Gastrocnemius medialis (tissue), 4 donors: ENCODE data around the gene PHF11. TPM values are rescaled to one million over a fixed set of nuclear protein-coding genes. Genes with fewer than 3 reads are reported as not detected.
A peak's percentile ranks its signal among the peaks of the same experiment; 100 is the strongest.

ENCODE experiments used
- ATAC-seq, 2 donors: fragments of 150-250 bp; one replicate each; pipeline ENCODE4 v1.9.1; 2016
- DNase-seq, 2 donors: peaks; one replicate each; pipeline ENCODE4 v3.0.0-alpha.2; 2019
- H3K27ac ChIP-seq, 4 donors: fragments of 200-600 bp; sonication (generic); 1 replicate in 1 of 4; 2 replicates in 3 of 4; pipeline ENCODE4 v1.5.1; 2016 to 2018; ENCODE audit warnings: mild to moderate bottlenecking in 2 of 4, moderate library complexity in 1 of 4
- H3K27me3 ChIP-seq, 3 donors: fragments of 200-600 bp; sonication (generic) in 2 of 3; 1 replicate in 1 of 3; 2 replicates in 2 of 3; pipeline versions ENCODE4 v1.5.1 to v1.6.0; 2016 to 2019; ENCODE audit warnings: mild to moderate bottlenecking in 1 of 3, moderate library complexity in 1 of 3
- H3K36me3 ChIP-seq, 2 donors: fragments of 200-600 bp; sonication (generic) in 1 of 2; one replicate each; pipeline ENCODE4 v1.5.1; 2017 to 2018
- H3K4me1 ChIP-seq, 2 donors: fragments of 200-600 bp; sonication (generic) in 1 of 2; one replicate each; pipeline ENCODE4 v1.5.1; 2016 to 2017; ENCODE audit warnings: mild to moderate bottlenecking in 2 of 2
- H3K4me3 ChIP-seq, 4 donors: fragments of 200-600 bp; sonication (generic) in 3 of 4; 1 replicate in 1 of 4; 2 replicates in 3 of 4; pipeline ENCODE4 v1.5.1; 2016 to 2019; ENCODE audit warnings: mild to moderate bottlenecking in 2 of 4
- H3K9me3 ChIP-seq, 3 donors: fragments of 200-600 bp; sonication (generic) in 2 of 3; 1 replicate in 1 of 3; 2 replicates in 2 of 3; pipeline ENCODE4 v1.5.1; 2016 to 2019
- POLR2A ChIP-seq, 2 donors: fragments of 450-650 bp; IDR thresholded peaks; one replicate each; pipeline ENCODE4 v1.6.1; 2017; ENCODE audit warnings: antibody characterized with exemption in 2 of 2, mild to moderate bottlenecking in 2 of 2, moderate library complexity in 2 of 2
- in situ Hi-C, 4 donors: fragments of 200-750 bp; cut with MboI; loops; one replicate each; pipeline versions ENCODE4 v1.15.0 to v1.8.0; 2017; ENCODE audit warnings: low sequenced_read_pairs in 4 of 4
- intact Hi-C: fragments of 100-400 bp; cut with DNase I; formaldehyde crosslinking; loops from one replicate; pipeline ENCODE4 v1.15.1; 2023; ENCODE audit warnings: low total_unique reads
- total RNA-seq, 4 donors: library from RNA; depleted of rRNA; stranded (reverse); fragments of >200 nt; gene quantifications; one replicate each; pipeline versions ENCODE4 v1.1.0 to v1.2.3, GENCODE V29; 2016
- TF ChIP-seq, protein P1 (sequence below), 5 experiments: fragments of 450-650 bp in 3 of 5; fragments of 200-600 bp in 2 of 5; sonication (generic) in 2 of 5; IDR thresholded peaks in 4 of 5; conservative IDR thresholded peaks in 1 of 5; 1 replicate in 4 of 5; 2 replicates in 1 of 5; pipeline ENCODE4 v1.5.1; 2016 to 2019; ENCODE audit warnings: antibody characterized with exemption in 5 of 5, mild to moderate bottlenecking in 3 of 5, moderate library complexity in 3 of 5

Gene PHF11
- total RNA-seq, 4 donors from 2014 or later: 6.5 to 17.7 (median 13.8) TPM

DNA sequence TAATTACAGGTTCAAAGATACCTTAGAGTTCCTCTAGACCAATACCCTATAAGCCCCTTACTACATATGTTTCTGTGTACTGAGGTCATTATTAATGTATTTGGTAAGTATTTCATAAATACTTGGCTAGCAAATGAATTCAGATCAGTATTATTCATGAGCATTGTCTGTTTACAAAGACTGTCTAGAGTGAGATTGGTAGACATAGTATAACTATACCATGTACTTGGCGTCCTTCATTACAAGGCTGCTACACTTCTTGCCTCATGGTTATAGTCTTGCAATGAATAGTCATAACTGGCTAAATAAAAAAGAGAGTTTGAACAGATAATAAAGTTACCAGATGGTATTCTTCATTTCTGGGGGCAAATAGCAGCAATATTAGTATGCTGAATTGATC lies 39.6 kb upstream of the PHF11 start:
- Histone ChIP-seq H3K27me3 (no peaks in the 10 kb centered on the region), H3K9me3 (no peaks in the 10 kb centered on the region), H3K4me1 (no peaks in the 10 kb centered on the region), H3K27ac (no peak overlapping the region), H3K36me3 (peaks cover 0 to 6% of the 10 kb centered on the region in 2 donors), H3K4me3 (no peak overlapping the region)
- no peak for DNase-seq
- in situ Hi-C loops: no loop called here
- ATAC-seq: no peak
- no peak for TF ChIP-seq POLR2A (IDR thresholded peaks at IDR 0.05)
- TF ChIP-seq, protein P1, sequence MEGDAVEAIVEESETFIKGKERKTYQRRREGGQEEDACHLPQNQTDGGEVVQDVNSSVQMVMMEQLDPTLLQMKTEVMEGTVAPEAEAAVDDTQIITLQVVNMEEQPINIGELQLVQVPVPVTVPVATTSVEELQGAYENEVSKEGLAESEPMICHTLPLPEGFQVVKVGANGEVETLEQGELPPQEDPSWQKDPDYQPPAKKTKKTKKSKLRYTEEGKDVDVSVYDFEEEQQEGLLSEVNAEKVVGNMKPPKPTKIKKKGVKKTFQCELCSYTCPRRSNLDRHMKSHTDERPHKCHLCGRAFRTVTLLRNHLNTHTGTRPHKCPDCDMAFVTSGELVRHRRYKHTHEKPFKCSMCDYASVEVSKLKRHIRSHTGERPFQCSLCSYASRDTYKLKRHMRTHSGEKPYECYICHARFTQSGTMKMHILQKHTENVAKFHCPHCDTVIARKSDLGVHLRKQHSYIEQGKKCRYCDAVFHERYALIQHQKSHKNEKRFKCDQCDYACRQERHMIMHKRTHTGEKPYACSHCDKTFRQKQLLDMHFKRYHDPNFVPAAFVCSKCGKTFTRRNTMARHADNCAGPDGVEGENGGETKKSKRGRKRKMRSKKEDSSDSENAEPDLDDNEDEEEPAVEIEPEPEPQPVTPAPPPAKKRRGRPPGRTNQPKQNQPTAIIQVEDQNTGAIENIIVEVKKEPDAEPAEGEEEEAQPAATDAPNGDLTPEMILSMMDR (IDR thresholded peaks at IDR 0.05 in 4 of 5, conservative IDR thresholded peaks at IDR 0.05 in 1 of 5): no peak
- intact Hi-C loops: no loop called here

DNA sequence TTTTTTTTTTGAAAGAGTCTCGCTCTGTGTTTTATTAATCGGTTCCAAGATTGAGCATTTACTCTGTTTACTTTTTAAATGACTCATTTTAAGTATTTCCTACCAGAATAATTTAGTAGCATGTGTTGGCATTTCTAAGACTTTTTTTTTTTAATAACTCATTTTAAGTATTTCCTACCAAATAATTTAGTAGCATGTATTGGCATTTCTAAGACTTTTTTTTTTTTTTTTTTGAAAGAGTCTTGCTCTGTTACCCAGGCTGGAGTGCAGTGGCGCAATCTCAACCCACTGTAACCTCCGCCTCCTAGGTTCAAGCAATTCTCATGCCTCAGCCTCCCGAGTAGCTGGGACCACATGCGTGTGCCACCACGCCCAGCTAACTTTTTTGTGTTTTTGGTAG lies 38.5 kb upstream of the PHF11 start:
- Histone ChIP-seq H3K4me3 (no peak overlapping the region), H3K27ac (no peak overlapping the region), H3K36me3 (peaks cover 0 to 17% of the 10 kb centered on the region in 2 donors), H3K4me1 (no peaks in the 10 kb centered on the region), H3K9me3 (no peaks in the 10 kb centered on the region), H3K27me3 (no peaks in the 10 kb centered on the region)
- no peak for ATAC-seq
- peak in 1 of 2 donors; percentile 15 for DNase-seq
- intact Hi-C loops (no loop called here), in situ Hi-C loops (no loop called here)
- TF ChIP-seq, protein P1 (IDR thresholded peaks at IDR 0.05 in 4 of 5, conservative IDR thresholded peaks at IDR 0.05 in 1 of 5): no peak
- TF ChIP-seq POLR2A (IDR thresholded peaks at IDR 0.05): no peak

DNA sequence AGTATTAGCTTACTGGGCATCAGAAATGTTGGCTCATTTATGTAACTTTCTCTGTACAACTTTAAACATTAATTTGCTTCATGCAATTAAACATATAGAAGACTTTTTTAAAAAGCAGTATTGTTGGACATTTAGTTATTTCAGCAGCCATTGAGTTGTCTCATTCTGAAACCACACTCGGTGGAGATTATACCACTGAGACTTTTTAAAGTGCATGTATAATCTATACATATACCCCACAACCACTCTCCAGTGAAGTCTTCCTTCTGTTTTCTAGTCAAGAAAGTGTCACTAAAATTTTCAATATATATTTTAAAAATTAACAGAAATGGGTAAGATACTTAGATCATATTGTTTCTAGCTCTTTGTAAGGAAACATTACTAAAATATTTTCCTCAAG lies 36.2 kb upstream of the PHF11 start:
- Histone ChIP-seq H3K36me3 (peaks cover 0 to 27% of the 10 kb centered on the region in 2 donors), H3K27me3 (no peaks in the 10 kb centered on the region), H3K4me1 (no peaks in the 10 kb centered on the region), H3K9me3 (no peaks in the 10 kb centered on the region), H3K4me3 (no peak overlapping the region), H3K27ac (no peak overlapping the region)
- no peak for TF ChIP-seq POLR2A (IDR thresholded peaks at IDR 0.05)
- TF ChIP-seq, protein P1 (IDR thresholded peaks at IDR 0.05 in 4 of 5, conservative IDR thresholded peaks at IDR 0.05 in 1 of 5): no peak
- in situ Hi-C loops: no loop called here
- ATAC-seq (no peak), DNase-seq (no peak)
- intact Hi-C loops: no loop called here

DNA sequence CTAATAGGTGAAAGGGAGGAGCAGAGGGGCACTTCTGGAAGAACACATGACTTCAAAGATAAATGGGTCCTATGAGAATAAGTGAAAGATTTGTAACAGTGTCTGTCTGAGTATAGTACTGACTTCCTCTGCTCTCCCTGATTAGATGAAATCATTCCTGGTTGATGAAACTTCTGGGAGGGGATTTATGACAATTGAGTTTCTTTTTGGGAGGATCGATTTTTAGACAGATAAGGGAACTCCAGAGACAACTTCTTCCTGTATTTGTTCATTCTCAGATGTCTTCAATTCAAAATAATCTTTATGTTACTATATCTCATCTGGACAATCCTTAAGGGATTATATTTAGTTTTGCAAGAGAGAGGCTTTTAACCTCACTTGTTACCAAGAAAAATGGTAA lies 31.7 kb upstream of the PHF11 start:
- H3K36me3 ChIP-seq: peaks cover 0 to 43% of the 10 kb centered on the region in 2 donors
- intact Hi-C loops (no loop called here), in situ Hi-C loops (no loop called here)
- DNase-seq: no peak
- no peaks in the 10 kb centered on the region for H3K9me3 ChIP-seq
- no peaks in the 10 kb centered on the region for H3K27me3 ChIP-seq
- H3K4me1 ChIP-seq: no peaks in the 10 kb centered on the region
- no peak overlapping the region for H3K27ac ChIP-seq
- no peak for ATAC-seq
- no peak overlapping the region for H3K4me3 ChIP-seq
- TF ChIP-seq, protein P1 (IDR thresholded peaks at IDR 0.05 in 4 of 5, conservative IDR thresholded peaks at IDR 0.05 in 1 of 5): no peak
- no peak for TF ChIP-seq POLR2A (IDR thresholded peaks at IDR 0.05)

DNA sequence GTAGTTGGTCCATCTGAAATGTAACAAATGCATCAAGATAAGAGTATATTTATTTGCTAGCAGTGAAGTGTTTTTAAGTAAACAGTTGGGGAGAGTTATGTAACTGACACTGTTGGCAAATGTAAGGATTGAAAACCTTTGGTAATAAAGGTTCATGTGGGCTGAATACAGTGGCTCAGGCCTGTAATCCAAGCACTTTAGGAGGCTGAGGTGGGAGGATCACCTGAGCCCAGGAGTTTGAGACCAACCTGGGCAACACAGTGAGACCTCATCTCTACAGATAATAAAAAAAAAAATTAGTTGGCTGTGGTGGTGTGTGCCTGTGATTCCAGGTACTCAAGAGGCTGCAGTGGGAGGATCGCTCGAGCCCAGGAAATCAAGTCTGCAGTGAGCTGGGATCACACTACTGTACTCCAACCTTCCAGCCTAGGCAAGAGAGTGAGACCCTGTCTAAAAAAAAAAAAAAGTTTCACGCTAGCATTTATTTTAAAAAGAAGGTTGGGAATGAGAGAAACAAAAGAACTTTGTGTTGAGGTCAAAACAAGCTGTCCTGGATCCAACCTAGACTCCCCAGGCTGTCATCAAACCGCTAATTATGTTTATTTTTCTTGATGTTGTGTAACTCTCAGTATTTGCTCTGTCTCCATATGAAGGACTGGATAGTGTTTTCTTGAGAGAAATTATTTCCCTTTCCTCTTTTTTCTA lies 31.0 kb upstream of the PHF11 start:
- TF ChIP-seq, protein P1 (IDR thresholded peaks at IDR 0.05 in 4 of 5, conservative IDR thresholded peaks at IDR 0.05 in 1 of 5): no peak
- TF ChIP-seq POLR2A (IDR thresholded peaks at IDR 0.05): no peak
- intact Hi-C loops (no loop called here), in situ Hi-C loops (no loop called here)
- Histone ChIP-seq H3K27ac (no peak overlapping the region), H3K36me3 (peaks cover 0 to 48% of the 10 kb centered on the region in 2 donors), H3K27me3 (no peaks in the 10 kb centered on the region), H3K9me3 (no peaks in the 10 kb centered on the region), H3K4me3 (no peak overlapping the region), H3K4me1 (no peaks in the 10 kb centered on the region)
- DNase-seq: no peak
- no peak for ATAC-seq
